ENCODE results near the gene EMCN.

- TF ChIP-seq POLR2AphosphoS5 (IDR thresholded peaks at IDR 0.05; ENCODE audit: borderline replicate concordance, low read depth, low read length) = no peak
- no peak for TF ChIP-seq EZH2 (IDR thresholded peaks at IDR 0.05)
Observed at GRCh38 chr4:100539706-100540105, 21.9 kb upstream of the EMCN start.

All from SK-N-MC (cell line).